C4-2B (cell line): ENCODE measurements around the gene BRINP2.

ENCODE experiments used
- H3K27ac ChIP-seq: fragments of 450-650 bp; 2 replicates; pipeline ENCODE4 v1.5.1; 2017
- CTCF ChIP-seq: fragments of 450-650 bp; conservative IDR thresholded peaks from 2 replicates; pipeline ENCODE4 v1.5.1; 2017; ENCODE audit warnings: mild to moderate bottlenecking
- ZFX ChIP-seq: fragments of 450-650 bp; IDR thresholded peaks from 2 replicates; pipeline ENCODE4 v1.6.1; 2017

The BRINP2 gene

GRCh38 chr1:177255411-177255810 lies 84.7 kb downstream of the BRINP2 start:
- TF ChIP-seq CTCF, result no peak
- no peak for TF ChIP-seq ZFX
- no peak overlapping the region for H3K27ac ChIP-seq

GRCh38 chr1:177256153-177257075 lies 85.7 kb downstream of the BRINP2 start:
- TF ChIP-seq ZFX (no peak), CTCF (peak; percentile 89)
- no peak overlapping the region for H3K27ac ChIP-seq

GRCh38 chr1:177257128-177257527 lies 86.4 kb downstream of the BRINP2 start:
- TF ChIP-seq CTCF (no peak), ZFX (no peak)
- no peak overlapping the region for H3K27ac ChIP-seq

GRCh38 chr1:177257576-177257975 lies 86.8 kb downstream of the BRINP2 start:
- TF ChIP-seq ZFX (no peak), CTCF (no peak)
- H3K27ac ChIP-seq, result no peak overlapping the region

GRCh38 chr1:177270863-177271262 lies 100.1 kb downstream of the BRINP2 start:
- TF ChIP-seq CTCF (no peak), ZFX (no peak)
- no peak overlapping the region for H3K27ac ChIP-seq

GRCh38 chr1:177273141-177273540 lies 102.4 kb downstream of the BRINP2 start:
- no peak for TF ChIP-seq ZFX
- no peak for TF ChIP-seq CTCF
- H3K27ac ChIP-seq, result no peak overlapping the region

- no peak overlapping the region for H3K27ac ChIP-seq
Observed at GRCh38 chr1:177274687-177275211, 104.0 kb downstream of the BRINP2 start.

More at GRCh38 chr1:177274687-177275211, 104.0 kb downstream of the BRINP2 start:
- no peak for TF ChIP-seq CTCF
